Measurements from ENCODE around the gene CTRB1. TPM values are rescaled to one million over a fixed set of nuclear protein-coding genes. Genes with fewer than 3 reads are reported as not detected.

The CTRB1 gene
- not detected in 2 replicates for total RNA-seq

- intact Hi-C loops (cut with micrococcal nuclease), result loop anchor here (1.0 kb wide), 1 partner anchor 19 kb away; no protein-coding TSS in a partner anchor
These were observed at the start of gene CTRB1 for GRCh38 chr16:75218256-75219076. Gene CTRB1 (plus strand): TSS chr16:75218988. CDS start chr16:75219008, 20 bp downstream.

GRCh38 chr16:75169899-75170405 lies 48.8 kb upstream of the CTRB1 start:
- intact Hi-C loops (cut with micrococcal nuclease), result no loop called here

GRCh38 chr16:75172578-75172977 lies 46.2 kb upstream of the CTRB1 start:
- intact Hi-C loops (cut with micrococcal nuclease), result no loop called here

GRCh38 chr16:75175074-75175473 lies 43.7 kb upstream of the CTRB1 start:
- intact Hi-C loops (cut with micrococcal nuclease), result no loop called here

GRCh38 chr16:75176926-75177325 lies 41.9 kb upstream of the CTRB1 start:
- intact Hi-C loops (cut with micrococcal nuclease), result no loop called here

- intact Hi-C loops (cut with micrococcal nuclease), result no loop called here
These were observed 39.6 kb upstream of the CTRB1 start for GRCh38 chr16:75179208-75179607.

GRCh38 chr16:75181630-75182029 lies 37.2 kb upstream of the CTRB1 start:
- intact Hi-C loops (cut with micrococcal nuclease), result no loop called here

- intact Hi-C loops (cut with micrococcal nuclease), result no loop called here
These were observed 29.8 kb upstream of the CTRB1 start for GRCh38 chr16:75188832-75189477.

- intact Hi-C loops (cut with micrococcal nuclease), result no loop called here
These were observed 29.0 kb upstream of the CTRB1 start for GRCh38 chr16:75189638-75190245.

GRCh38 chr16:75192606-75193264 lies 26.1 kb upstream of the CTRB1 start:
- intact Hi-C loops (cut with micrococcal nuclease), result no loop called here

GRCh38 chr16:75193265-75193650 lies 25.5 kb upstream of the CTRB1 start:
- intact Hi-C loops (cut with micrococcal nuclease), result no loop called here

- intact Hi-C loops (cut with micrococcal nuclease), result no loop called here
These were observed 24.9 kb upstream of the CTRB1 start for GRCh38 chr16:75193730-75194444.

- intact Hi-C loops (cut with micrococcal nuclease), result loop anchor here (5.0 kb wide), 1 partner anchor 36 kb away; no protein-coding TSS in a partner anchor
These were observed 22.7 kb upstream of the CTRB1 start for GRCh38 chr16:75195811-75196790.

- intact Hi-C loops (cut with micrococcal nuclease), result loop anchor here (5.0 kb wide), 1 partner anchor 35 kb away; no protein-coding TSS in a partner anchor
These were observed 22.0 kb upstream of the CTRB1 start for GRCh38 chr16:75196836-75197235.

- intact Hi-C loops (cut with micrococcal nuclease), result loop anchor here (2.0 to 5.0 kb wide), 2 partner anchors 35 to 267 kb away; partner anchors contain the start of gene TMEM170A
These were observed 21.2 kb upstream of the CTRB1 start for GRCh38 chr16:75197522-75198134.

GRCh38 chr16:75198135-75198600 lies 20.6 kb upstream of the CTRB1 start:
- intact Hi-C loops (cut with micrococcal nuclease), result loop anchor here (2.0 to 5.0 kb wide), 2 partner anchors 34 to 267 kb away; partner anchors contain the start of gene TMEM170A

GRCh38 chr16:75202069-75202590 lies 16.7 kb upstream of the CTRB1 start:
- intact Hi-C loops (cut with micrococcal nuclease), result no loop called here

GRCh38 chr16:75203096-75203495 lies 15.7 kb upstream of the CTRB1 start:
- intact Hi-C loops (cut with micrococcal nuclease), result no loop called here

All from T-helper 2 cell treated with Interferon-gamma antibody and Interleukin-4, amounts not matched to agents 100 ng/mL and 5 ng/mL, for 36 hours (primary cell).